Fibroblast of mammary gland (primary cell): ENCODE data around the gene AZU1.

Source experiments
- DNase-seq: peaks from one replicate; pipeline ENCODE4 v3.0.0-alpha.2; 2010; ENCODE audit warnings: low read depth
- H3K4me3 ChIP-seq: 2 replicates; pipeline ENCODE4 v1.5.1; 2011; ENCODE audit warnings: low read depth, mild to moderate bottlenecking, low read length, moderate library complexity; ENCODE audit not compliant: control insufficient read depth
- CTCF ChIP-seq: conservative IDR thresholded peaks from 2 replicates; pipeline ENCODE4 v1.5.1; 2011; ENCODE audit warnings: low read depth, low read length, inconsistent platforms; ENCODE audit not compliant: control insufficient read depth, insufficient read depth

Gene AZU1

GRCh38 chr19:868458-869244 is 41.0 kb downstream of the AZU1 start:
- H3K4me3 ChIP-seq = no peak overlapping the region
- no peak for DNase-seq
- no peak for TF ChIP-seq CTCF

DNA sequence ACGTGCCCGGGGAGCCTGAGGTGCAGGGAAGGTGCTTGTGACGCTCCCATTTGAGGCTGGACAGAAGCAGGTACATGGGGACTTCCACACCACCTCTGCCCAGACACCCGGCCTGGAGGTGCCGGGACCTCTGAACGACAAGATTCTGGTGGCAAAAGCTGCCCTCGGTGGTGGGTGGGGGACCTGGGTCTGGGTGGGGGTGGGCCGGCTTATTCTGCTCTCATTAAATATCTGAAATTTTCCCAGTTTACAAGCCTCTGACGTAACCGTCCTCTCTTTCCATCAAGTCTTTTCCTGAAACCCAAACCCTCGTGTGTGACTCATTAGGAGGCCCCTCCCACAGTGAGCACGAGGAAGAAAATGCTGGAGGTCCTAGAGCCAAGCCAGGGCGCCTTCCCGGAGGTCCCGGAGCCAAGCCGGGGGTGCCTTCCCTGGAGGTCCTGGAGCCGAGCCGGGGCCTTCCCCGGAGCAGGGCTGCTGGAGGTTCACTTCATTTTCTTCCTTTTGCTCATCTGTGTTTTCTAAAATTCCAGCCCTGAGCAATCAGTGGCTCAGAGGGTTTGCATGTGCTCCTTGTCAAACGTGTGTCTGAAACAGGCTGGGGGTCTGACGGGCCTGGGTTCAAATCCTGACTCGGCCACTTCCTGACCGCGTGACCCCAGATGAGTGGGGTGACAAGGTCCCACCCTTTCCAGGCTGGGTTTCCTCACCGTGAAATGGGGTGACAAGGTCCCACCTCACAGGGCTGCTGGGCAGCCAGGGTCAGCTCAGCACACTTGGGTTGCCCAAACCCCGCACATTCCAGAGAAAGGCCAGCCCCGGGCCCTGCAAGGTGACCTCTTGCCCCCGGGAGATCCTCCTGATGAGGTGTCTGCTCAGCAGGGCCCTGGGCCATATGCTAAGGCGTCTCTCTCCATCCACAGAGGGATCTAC is 41.9 kb downstream of the AZU1 start:
- H3K4me3 ChIP-seq = no peak overlapping the region
- TF ChIP-seq CTCF = no peak
- peak; percentile 96 for DNase-seq

DNA sequence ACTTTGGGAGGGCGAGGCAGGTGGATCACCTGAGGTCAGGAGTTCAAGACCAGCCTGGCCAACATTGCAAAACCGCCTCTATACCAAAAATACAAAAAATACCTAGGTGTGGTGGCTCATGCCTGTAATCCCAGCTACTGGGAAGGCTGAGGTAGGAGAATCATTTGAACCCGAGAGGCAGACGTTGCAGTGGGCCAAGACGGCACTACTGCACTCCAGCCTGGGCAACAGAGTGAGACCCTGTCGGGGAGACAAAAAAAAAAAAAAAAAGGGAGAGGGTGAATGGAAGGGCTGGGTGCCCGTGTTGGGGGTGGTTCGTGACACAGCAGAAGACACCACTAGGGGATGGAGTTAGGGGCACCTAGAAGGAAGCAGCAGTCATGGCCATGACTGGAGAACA is 42.7 kb downstream of the AZU1 start:
- TF ChIP-seq CTCF = no peak
- no peak for DNase-seq
- no peak overlapping the region for H3K4me3 ChIP-seq

- no peak overlapping the region for H3K4me3 ChIP-seq
- no peak for TF ChIP-seq CTCF
- DNase-seq = no peak
Measured at GRCh38 chr19:870963-871401, 43.3 kb downstream of the AZU1 start.

GRCh38 chr19:871446-872265 is 44.0 kb downstream of the AZU1 start:
- TF ChIP-seq CTCF = no peak
- DNase-seq = no peak
- no peak overlapping the region for H3K4me3 ChIP-seq

- no peak for TF ChIP-seq CTCF
- H3K4me3 ChIP-seq = no peak overlapping the region
- DNase-seq = peak; percentile 59
Measured at GRCh38 chr19:872266-872951, 44.8 kb downstream of the AZU1 start.
